B cell (primary cell): Measurements from ENCODE around the gene BMP6. TPM values are rescaled to one million over a fixed set of nuclear protein-coding genes. Genes with fewer than 3 reads are reported as not detected.

Source experiments
- ATAC-seq: fragments of 200-7000 bp; cut with Tn5 transposase; one replicate; pipeline ENCODE4 v1.10.0; 2021; ENCODE audit warnings: low read depth, mild to moderate bottlenecking, moderate number of reproducible peaks, moderate library complexity
- CTCF ChIA-PET: fragments of 350-600 bp; sonication (Branson Sonifier 250); formaldehyde crosslinking; loops from one replicate; lab custom pipeline; 2021; ENCODE audit warnings: antibody characterized with exemption, inconsistent platforms; lab: Charles Lee
- POLR2A ChIA-PET: fragments of 350-600 bp; sonication (Branson Sonifier 250); formaldehyde crosslinking; loops from one replicate; lab custom pipeline; 2021; ENCODE audit warnings: antibody characterized with exemption; lab: Charles Lee
- DNase-seq: peaks from one replicate; pipeline ENCODE4 v3.0.0; 2013
- H2AFZ ChIP-seq: 2 replicates; pipeline ENCODE4 v1.6.1; 2012; ENCODE audit warnings: mild to moderate bottlenecking, low read depth, low read length; ENCODE audit not compliant: insufficient read depth, poor library complexity, severe bottlenecking
- H3K27ac ChIP-seq, 2 donors: 1 replicate in 1 of 2; 2 replicates in 1 of 2; pipeline ENCODE4 v1.5.1; 2012 to 2013; ENCODE audit warnings: low read length in 2 of 2, mild to moderate bottlenecking in 2 of 2, moderate library complexity in 1 of 2
- H3K27me3 ChIP-seq, 4 experiments: fragments of 200-600 bp in 1 of 4; sonication (generic) in 1 of 4; replicated peaks in 1 of 4; 1 replicate in 2 of 4; 2 replicates in 2 of 4; pipeline versions ENCODE4 v1.6.1 to v1.7.0; 2013 to 2016; ENCODE audit warnings: low read length in 3 of 4, mild to moderate bottlenecking in 2 of 4, mixed read lengths in 1 of 4, moderate library complexity in 1 of 4; ENCODE audit not compliant: insufficient read depth in 4 of 4, control insufficient read depth in 3 of 4; ENCODE audit errors: control extremely low read depth in 1 of 4
- H3K36me3 ChIP-seq, 2 experiments: replicated peaks in 1 of 2; 1 replicate in 1 of 2; 2 replicates in 1 of 2; pipeline versions ENCODE4 v1.6.1 to v1.7.1; 2013; ENCODE audit warnings: low read length in 1 of 2; ENCODE audit not compliant: insufficient read depth in 2 of 2, control insufficient read depth in 1 of 2; ENCODE audit errors: control extremely low read depth in 1 of 2, extremely low read depth in 1 of 2
- H3K4me1 ChIP-seq, 2 donors: fragments of 200-600 bp in 1 of 2; sonication (generic) in 1 of 2; 1 replicate in 1 of 2; 2 replicates in 1 of 2; pipeline versions ENCODE4 v1.5.1 to v1.6.1; 2013 to 2017; ENCODE audit warnings: low read length in 2 of 2; ENCODE audit not compliant: control insufficient read depth in 2 of 2, insufficient read depth in 2 of 2
- H3K4me2 ChIP-seq: replicated peaks from 2 replicates; pipeline ENCODE3; 2012; ENCODE audit warnings: mild to moderate bottlenecking, low read depth, low read length; ENCODE audit not compliant: poor library complexity, severe bottlenecking
- H3K4me3 ChIP-seq, 5 experiments: fragments of 200-600 bp in 1 of 5; sonication (generic) in 1 of 5; 1 replicate in 3 of 5; 2 replicates in 2 of 5; pipeline versions ENCODE4 v1.5.1 to v1.7.0; 2011 to 2016; ENCODE audit warnings: low read length in 4 of 5, mild to moderate bottlenecking in 4 of 5, low read depth in 2 of 5, control low read depth in 1 of 5, moderate library complexity in 1 of 5; ENCODE audit not compliant: insufficient read depth in 1 of 5; ENCODE audit errors: control extremely low read depth in 1 of 5, extremely low read depth in 1 of 5
- H3K79me2 ChIP-seq: fragments of 200-600 bp; sonication (generic); one replicate; pipeline ENCODE4 v1.6.0; 2016; ENCODE audit warnings: low read length; ENCODE audit not compliant: control insufficient read depth, insufficient read depth
- H3K9ac ChIP-seq: fragments of 200-600 bp; sonication (generic); 2 replicates; pipeline ENCODE4 v1.6.1; 2017; ENCODE audit warnings: mild to moderate bottlenecking, low read length, moderate library complexity
- H3K9me3 ChIP-seq, 3 donors: one replicate each; pipeline versions ENCODE4 v1.6.1 to v1.7.1; 2013; ENCODE audit warnings: low read length in 2 of 3; ENCODE audit not compliant: control insufficient read depth in 2 of 3, insufficient read depth in 1 of 3; ENCODE audit errors: control extremely low read depth in 1 of 3
- H4K20me1 ChIP-seq: 2 replicates; pipeline ENCODE4 v1.6.0; 2012; ENCODE audit warnings: mild to moderate bottlenecking, low read length; ENCODE audit not compliant: insufficient read depth, control insufficient read depth, poor library complexity, severe bottlenecking
- H3K27ac Mint-ChIP-seq: one replicate; pipeline ENCODE4 v1.8.0; 2021; ENCODE audit warnings: mixed read lengths
- H3K27me3 Mint-ChIP-seq: one replicate; pipeline ENCODE4 v1.8.0; 2021; ENCODE audit warnings: mixed read lengths
- H3K4me1 Mint-ChIP-seq: one replicate; pipeline ENCODE4 v1.8.0; 2021; ENCODE audit warnings: mixed read lengths
- H3K4me3 Mint-ChIP-seq: one replicate; pipeline ENCODE4 v1.8.0; 2021; ENCODE audit warnings: mixed read lengths
- H3K9me3 Mint-ChIP-seq: one replicate; pipeline ENCODE4 v1.8.0; 2022; ENCODE audit warnings: mixed read lengths; ENCODE audit not compliant: insufficient read depth
- EZH2 ChIP-seq: IDR thresholded peaks from 2 replicates; pipeline ENCODE4 v1.6.1; 2012; ENCODE audit warnings: borderline replicate concordance, low read depth, mild to moderate bottlenecking, moderate library complexity, low read length; ENCODE audit not compliant: insufficient read depth, poor library complexity, severe bottlenecking
- WGBS: methylation state at CpG from one replicate; pipeline ENCODE4 v1.1.5; 2013; ENCODE audit warnings: missing lambda C conversion rate; ENCODE audit not compliant: insufficient coverage; 5-methylcytosine and 5-hydroxymethylcytosine counted together
- intact Hi-C: fragments of 100-400 bp; cut with micrococcal nuclease; formaldehyde crosslinking; loops from one replicate; pipeline ENCODE4 v1.10.0; 2022
- polyA plus RNA-seq: library from polyadenylated mRNA; depleted of rRNA; stranded (reverse); fragments of >200 nt; gene quantifications from 2 replicates; pipeline ENCODE4 v1.2.3, GENCODE V29; 2012
- total RNA-seq, 2 donors: library from RNA; stranded (reverse); fragments of 120-200 nt in 1 of 2; gene quantifications; 1 replicate in 1 of 2; 2 replicates in 1 of 2; pipeline versions ENCODE4 v1.2.3 to v1.2.4, GENCODE V29; 2013 to 2022
- TF ChIP-seq, protein P1 (sequence below): fragments of 200-600 bp; IDR thresholded peaks from one replicate; pipeline ENCODE4 v1.8.0; 2022; ENCODE audit warnings: antibody characterized with exemption, mild to moderate bottlenecking

The BMP6 gene
- total and polyA plus RNA-seq, 2 donors (not counting 1 experiment from before 2014, with no cell fraction given) = 0.43 to 2.9 TPM

DNA sequence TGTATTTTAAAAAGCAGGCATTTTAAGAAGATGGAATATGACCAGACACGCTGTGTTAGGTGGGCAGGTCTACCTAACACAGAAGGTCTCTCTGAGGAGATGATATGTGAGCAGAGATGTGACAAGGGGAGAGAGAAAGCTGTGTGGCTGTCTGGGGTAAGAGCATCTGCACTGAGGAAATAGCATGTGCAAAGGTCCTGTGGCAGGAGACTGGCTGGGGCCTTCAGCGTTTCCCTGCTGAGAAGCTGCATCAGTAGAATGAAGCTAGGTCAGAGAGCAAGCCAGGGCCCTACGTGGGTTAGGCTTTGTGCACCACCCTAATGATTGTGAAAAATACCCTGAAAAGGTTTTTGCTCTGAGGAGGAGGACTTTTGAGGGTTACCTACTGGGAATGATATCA lies 97.7 kb downstream of the BMP6 start:
- 85% methylated on average over 3 of the region's 3 CpGs for WGBS
- H4K20me1 ChIP-seq = no peaks in the 10 kb centered on the region
- H3K79me2 ChIP-seq = no peaks in the 10 kb centered on the region
- no peaks in the 10 kb centered on the region for H3K4me1 Mint-ChIP-seq
- no peak overlapping the region for H3K27ac ChIP-seq
- no peak for TF ChIP-seq EZH2
- TF ChIP-seq, protein P1, sequence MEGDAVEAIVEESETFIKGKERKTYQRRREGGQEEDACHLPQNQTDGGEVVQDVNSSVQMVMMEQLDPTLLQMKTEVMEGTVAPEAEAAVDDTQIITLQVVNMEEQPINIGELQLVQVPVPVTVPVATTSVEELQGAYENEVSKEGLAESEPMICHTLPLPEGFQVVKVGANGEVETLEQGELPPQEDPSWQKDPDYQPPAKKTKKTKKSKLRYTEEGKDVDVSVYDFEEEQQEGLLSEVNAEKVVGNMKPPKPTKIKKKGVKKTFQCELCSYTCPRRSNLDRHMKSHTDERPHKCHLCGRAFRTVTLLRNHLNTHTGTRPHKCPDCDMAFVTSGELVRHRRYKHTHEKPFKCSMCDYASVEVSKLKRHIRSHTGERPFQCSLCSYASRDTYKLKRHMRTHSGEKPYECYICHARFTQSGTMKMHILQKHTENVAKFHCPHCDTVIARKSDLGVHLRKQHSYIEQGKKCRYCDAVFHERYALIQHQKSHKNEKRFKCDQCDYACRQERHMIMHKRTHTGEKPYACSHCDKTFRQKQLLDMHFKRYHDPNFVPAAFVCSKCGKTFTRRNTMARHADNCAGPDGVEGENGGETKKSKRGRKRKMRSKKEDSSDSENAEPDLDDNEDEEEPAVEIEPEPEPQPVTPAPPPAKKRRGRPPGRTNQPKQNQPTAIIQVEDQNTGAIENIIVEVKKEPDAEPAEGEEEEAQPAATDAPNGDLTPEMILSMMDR = no peak
- H3K36me3 ChIP-seq = no peaks in the 10 kb centered on the region
- DNase-seq (no peak), ATAC-seq (no peak)
- peaks cover 2% of the 10 kb centered on the region for H3K9me3 Mint-ChIP-seq
- H3K4me1 ChIP-seq = no peaks in the 10 kb centered on the region
- H3K4me3 ChIP-seq = no peak overlapping the region
- CTCF ChIA-PET = no interaction called here
- H3K9me3 ChIP-seq = peaks cover 0 to 4% (median 0%) of the 10 kb centered on the region in 3 donors
- no peak overlapping the region for H2AFZ ChIP-seq
- intact Hi-C loops = no loop called here
- H3K4me3 Mint-ChIP-seq = no peak overlapping the region
- H3K4me2 ChIP-seq = no peak overlapping the region
- H3K27me3 ChIP-seq = peaks cover 0 to 22% (median 0%) of the 10 kb centered on the region in 4 experiments
- H3K27me3 Mint-ChIP-seq = peaks cover 31% of the 10 kb centered on the region
- no peak overlapping the region for H3K9ac ChIP-seq
- H3K27ac Mint-ChIP-seq = no peak overlapping the region
- POLR2A ChIA-PET = no interaction called here

DNA sequence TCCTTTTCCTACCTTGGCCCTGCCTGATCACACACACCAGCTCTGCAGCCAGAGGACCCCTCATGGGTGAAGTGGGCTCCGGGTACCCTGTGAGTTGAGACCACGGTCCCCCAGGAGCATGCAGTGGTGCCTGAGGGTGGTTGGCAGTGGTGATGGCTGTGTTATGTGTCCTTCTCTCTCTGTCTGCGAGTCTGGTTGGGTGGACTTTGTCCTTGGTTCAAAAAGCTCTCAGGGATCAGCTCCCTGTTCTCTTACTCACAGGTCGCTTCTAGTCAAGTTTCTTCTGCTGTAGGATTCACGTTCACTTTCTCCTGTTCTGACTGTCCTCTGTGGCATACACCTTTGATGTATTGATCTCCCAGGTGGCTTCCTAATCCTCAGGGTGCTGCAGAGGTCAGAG lies 100.1 kb downstream of the BMP6 start:
- H3K4me3 ChIP-seq = no peak overlapping the region
- TF ChIP-seq EZH2 = no peak
- TF ChIP-seq, protein P1 = no peak
- Mint-ChIP-seq H3K27ac (no peak overlapping the region), H3K4me3 (no peak overlapping the region), H3K4me1 (no peaks in the 10 kb centered on the region), H3K9me3 (peaks cover 9% of the 10 kb centered on the region), H3K27me3 (peaks cover 36% of the 10 kb centered on the region)
- H4K20me1 ChIP-seq = no peaks in the 10 kb centered on the region
- intact Hi-C loops = no loop called here
- ATAC-seq (no peak), DNase-seq (no peak)
- peaks cover 0 to 19% (median 0%) of the 10 kb centered on the region in 4 experiments for H3K27me3 ChIP-seq
- ChIA-PET CTCF (no interaction called here), POLR2A (no interaction called here)
- no peaks in the 10 kb centered on the region for H3K36me3 ChIP-seq
- no peaks in the 10 kb centered on the region for H3K79me2 ChIP-seq
- WGBS = 90% methylated on average over 5 of the region's 5 CpGs
- peaks cover 0 to 8% (median 0%) of the 10 kb centered on the region in 3 donors for H3K9me3 ChIP-seq
- H3K4me1 ChIP-seq = no peaks in the 10 kb centered on the region
- no peak overlapping the region for H3K9ac ChIP-seq
- H2AFZ ChIP-seq = no peak overlapping the region
- no peak overlapping the region for H3K4me2 ChIP-seq
- H3K27ac ChIP-seq = no peak overlapping the region
